Measurements from ENCODE around the gene SCGN.

DNA sequence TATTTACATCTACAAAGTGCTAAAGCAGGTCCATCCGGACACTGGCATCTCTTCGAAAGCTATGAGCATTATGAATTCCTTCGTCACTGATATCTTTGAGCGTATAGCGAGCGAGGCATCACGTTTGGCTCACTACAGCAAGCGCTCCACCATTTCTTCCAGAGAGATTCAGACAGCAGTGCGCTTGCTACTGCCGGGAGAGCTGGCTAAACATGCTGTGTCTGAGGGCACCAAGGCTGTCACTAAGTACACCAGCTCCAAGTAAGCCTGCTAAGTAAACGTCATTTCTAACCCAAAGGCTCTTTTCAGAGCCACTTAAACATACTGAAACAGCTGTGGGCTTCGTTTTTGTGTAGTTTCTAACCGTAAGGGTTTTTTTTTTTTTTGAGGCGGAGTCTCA is 75.0 kb downstream of the SCGN start:
- TF ChIP-seq YY1 (IDR thresholded peaks at IDR 0.05; ENCODE audit: low read depth) = no peak
- TF ChIP-seq REST (IDR thresholded peaks at IDR 0.05; ENCODE audit: low read depth) = no peak
- no peak for TF ChIP-seq CEBPB (IDR thresholded peaks at IDR 0.05)
- no peak for TF ChIP-seq EP300 (IDR thresholded peaks at IDR 0.05; ENCODE audit: borderline replicate concordance)
- no peak for TF ChIP-seq TAF1 (IDR thresholded peaks at IDR 0.05; ENCODE audit: low read depth)
- TF ChIP-seq MAX (IDR thresholded peaks at IDR 0.05) = no peak
- no peak for TF ChIP-seq NFIC (IDR thresholded peaks at IDR 0.05)
- TF ChIP-seq TCF12 (IDR thresholded peaks at IDR 0.05; ENCODE audit: low read depth) = no peak
- no peak for TF ChIP-seq RAD21 (IDR thresholded peaks at IDR 0.05; ENCODE audit: low read depth)
- no peak for TF ChIP-seq EGR1 (IDR thresholded peaks at IDR 0.05)
